Bronchial epithelial cell (primary cell): ENCODE data around the gene ZFTA. TPM values are rescaled to one million over a fixed set of nuclear protein-coding genes. Genes with fewer than 3 reads are reported as not detected.
A peak's percentile ranks its signal among the peaks of the same experiment; 100 is the strongest.

ENCODE experiments used
- DNase-seq: peaks from one replicate; pipeline ENCODE4 v3.0.0-alpha.2; 2010; ENCODE audit warnings: low read depth
- FAIRE-seq: peaks from 2 replicates; lab custom pipeline; 2011; peaks lifted over from hg19 to GRCh38; lab: Jason Lieb, UNC
- H3K27me3 ChIP-seq: 2 replicates; pipeline ENCODE4 v1.5.1; 2011; ENCODE audit warnings: low read length; ENCODE audit not compliant: control insufficient read depth, insufficient read depth
- H3K36me3 ChIP-seq: 2 replicates; pipeline ENCODE4 v1.5.1; 2011; ENCODE audit warnings: low read length; ENCODE audit not compliant: control insufficient read depth, insufficient read depth
- H3K4me3 ChIP-seq: 2 replicates; pipeline ENCODE4 v1.5.1; 2011; ENCODE audit warnings: mild to moderate bottlenecking, low read depth, low read length, control low read depth
- total RNA-seq: library from RNA; depleted of rRNA; stranded (reverse); fragments of >200 nt; gene quantifications from 2 replicates; pipeline ENCODE4 v1.2.1, GENCODE V29; 2014
- TF ChIP-seq, protein P1 (sequence below): IDR thresholded peaks from 2 replicates; pipeline ENCODE4 v1.5.1; 2011; ENCODE audit warnings: mild to moderate bottlenecking, moderate library complexity, low read length, control low read depth, inconsistent platforms; ENCODE audit not compliant: insufficient read depth, severe bottlenecking

The ZFTA gene
- total RNA-seq, 1 donor from 2014 or later = 2.9 TPM

DNA sequence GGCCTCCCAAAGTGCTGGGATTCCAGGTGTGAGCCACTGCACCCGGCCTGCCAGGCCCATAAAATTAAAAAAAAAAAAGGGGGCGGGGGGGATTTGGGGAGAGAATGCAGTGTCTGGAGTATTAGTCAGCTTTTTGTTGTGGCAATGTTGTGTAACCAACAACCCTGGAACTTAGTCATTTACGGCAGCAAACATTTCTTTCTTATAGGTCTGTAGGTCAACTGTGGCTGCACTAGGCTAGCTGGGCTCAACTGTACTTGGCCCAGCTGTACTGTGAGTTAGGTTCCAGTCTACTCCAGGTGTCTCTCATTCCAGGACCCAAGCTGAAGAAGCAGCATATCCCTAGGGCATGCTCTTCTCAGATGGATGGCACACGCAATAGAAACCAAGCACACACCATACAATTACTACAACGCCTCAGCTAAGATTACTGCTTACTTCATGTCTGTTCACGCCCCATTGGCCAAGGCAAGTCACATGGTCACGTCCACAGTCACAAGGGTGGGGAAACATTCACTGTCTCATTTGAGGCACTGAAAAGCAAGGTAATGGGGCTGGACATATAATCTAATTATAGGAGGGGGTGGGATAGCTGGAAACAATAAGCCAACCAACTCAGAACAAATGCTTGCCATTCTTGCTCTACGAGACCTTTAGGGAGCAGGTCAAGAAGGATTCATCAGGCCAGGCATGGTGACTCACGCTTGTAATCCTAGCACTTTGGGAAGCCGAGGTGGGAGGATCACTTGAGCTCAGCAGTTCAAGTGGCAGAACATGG lies 34.3 kb upstream of the ZFTA start:
- Histone ChIP-seq H3K27me3 (no peaks in the 10 kb centered on the region), H3K4me3 (no peak overlapping the region), H3K36me3 (no peaks in the 10 kb centered on the region)
- DNase-seq (peak; percentile 91), FAIRE-seq (no peak)
- TF ChIP-seq, protein P1, sequence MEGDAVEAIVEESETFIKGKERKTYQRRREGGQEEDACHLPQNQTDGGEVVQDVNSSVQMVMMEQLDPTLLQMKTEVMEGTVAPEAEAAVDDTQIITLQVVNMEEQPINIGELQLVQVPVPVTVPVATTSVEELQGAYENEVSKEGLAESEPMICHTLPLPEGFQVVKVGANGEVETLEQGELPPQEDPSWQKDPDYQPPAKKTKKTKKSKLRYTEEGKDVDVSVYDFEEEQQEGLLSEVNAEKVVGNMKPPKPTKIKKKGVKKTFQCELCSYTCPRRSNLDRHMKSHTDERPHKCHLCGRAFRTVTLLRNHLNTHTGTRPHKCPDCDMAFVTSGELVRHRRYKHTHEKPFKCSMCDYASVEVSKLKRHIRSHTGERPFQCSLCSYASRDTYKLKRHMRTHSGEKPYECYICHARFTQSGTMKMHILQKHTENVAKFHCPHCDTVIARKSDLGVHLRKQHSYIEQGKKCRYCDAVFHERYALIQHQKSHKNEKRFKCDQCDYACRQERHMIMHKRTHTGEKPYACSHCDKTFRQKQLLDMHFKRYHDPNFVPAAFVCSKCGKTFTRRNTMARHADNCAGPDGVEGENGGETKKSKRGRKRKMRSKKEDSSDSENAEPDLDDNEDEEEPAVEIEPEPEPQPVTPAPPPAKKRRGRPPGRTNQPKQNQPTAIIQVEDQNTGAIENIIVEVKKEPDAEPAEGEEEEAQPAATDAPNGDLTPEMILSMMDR = no peak

DNA sequence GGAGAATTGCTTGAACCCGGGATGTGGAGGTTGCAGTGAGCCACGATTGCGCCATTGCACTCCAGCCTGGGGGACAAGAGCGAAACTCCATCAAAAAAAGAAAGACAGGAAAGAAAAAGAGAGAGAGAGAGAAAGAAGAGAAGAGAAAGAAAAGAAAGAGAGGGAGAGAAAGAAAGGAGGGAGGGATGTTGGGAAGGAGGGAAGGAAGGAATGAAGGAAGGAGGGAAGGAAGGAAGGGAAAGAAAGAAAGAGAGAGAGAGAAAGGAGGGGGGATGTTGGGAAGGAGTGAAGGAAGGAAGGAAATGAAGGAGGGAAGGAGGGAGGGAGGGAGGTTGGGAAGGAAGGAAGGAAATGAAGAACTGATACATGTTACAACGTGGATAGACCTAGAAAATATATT lies 32.3 kb upstream of the ZFTA start:
- FAIRE-seq (no peak), DNase-seq (no peak)
- H3K36me3 ChIP-seq = no peaks in the 10 kb centered on the region
- TF ChIP-seq, protein P1 = no peak
- no peak overlapping the region for H3K4me3 ChIP-seq
- no peaks in the 10 kb centered on the region for H3K27me3 ChIP-seq

DNA sequence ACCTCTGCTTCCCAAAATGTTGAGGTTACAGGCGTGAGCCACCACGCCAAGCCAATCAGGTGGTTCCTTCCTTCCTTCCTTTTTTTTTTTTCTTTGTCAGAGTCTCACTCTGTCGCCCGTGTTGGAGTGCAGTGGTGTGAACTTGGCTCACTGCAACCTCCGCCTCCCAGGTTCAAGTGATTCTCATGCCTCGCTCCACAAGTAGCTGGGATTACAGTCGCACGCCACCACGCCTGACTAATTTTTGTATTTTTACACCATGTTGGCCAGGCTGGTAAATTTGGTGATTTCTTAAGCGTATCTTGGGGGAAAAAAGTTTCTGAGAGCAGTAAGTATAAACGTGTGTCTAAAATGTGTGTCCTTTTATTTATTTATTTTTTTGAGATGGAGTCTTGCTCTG lies 26.5 kb upstream of the ZFTA start:
- FAIRE-seq (no peak), DNase-seq (no peak)
- Histone ChIP-seq H3K4me3 (no peak overlapping the region), H3K27me3 (no peaks in the 10 kb centered on the region), H3K36me3 (no peaks in the 10 kb centered on the region)
- TF ChIP-seq, protein P1 = no peak

DNA sequence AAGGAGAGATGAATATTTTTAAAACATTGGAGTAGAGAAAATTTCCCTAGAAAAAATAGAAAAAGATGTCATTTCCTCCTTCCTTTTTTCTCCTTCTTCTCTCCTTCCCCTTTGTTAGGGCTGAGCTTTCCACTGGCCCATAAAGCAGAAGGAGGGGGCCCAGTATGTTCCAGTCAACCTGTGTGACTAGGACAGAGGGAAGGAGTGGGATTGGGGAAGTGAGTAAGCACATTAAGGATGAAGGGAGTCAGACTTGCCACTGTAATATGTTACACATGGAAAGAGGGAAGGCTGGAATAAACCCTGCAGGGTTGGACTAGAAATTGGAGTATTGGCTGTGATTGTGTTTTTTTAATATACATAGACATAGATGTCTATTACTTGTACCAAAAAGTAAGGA lies 24.6 kb upstream of the ZFTA start:
- DNase-seq (no peak), FAIRE-seq (no peak)
- Histone ChIP-seq H3K27me3 (no peaks in the 10 kb centered on the region), H3K4me3 (no peak overlapping the region), H3K36me3 (no peaks in the 10 kb centered on the region)
- TF ChIP-seq, protein P1 = no peak

DNA sequence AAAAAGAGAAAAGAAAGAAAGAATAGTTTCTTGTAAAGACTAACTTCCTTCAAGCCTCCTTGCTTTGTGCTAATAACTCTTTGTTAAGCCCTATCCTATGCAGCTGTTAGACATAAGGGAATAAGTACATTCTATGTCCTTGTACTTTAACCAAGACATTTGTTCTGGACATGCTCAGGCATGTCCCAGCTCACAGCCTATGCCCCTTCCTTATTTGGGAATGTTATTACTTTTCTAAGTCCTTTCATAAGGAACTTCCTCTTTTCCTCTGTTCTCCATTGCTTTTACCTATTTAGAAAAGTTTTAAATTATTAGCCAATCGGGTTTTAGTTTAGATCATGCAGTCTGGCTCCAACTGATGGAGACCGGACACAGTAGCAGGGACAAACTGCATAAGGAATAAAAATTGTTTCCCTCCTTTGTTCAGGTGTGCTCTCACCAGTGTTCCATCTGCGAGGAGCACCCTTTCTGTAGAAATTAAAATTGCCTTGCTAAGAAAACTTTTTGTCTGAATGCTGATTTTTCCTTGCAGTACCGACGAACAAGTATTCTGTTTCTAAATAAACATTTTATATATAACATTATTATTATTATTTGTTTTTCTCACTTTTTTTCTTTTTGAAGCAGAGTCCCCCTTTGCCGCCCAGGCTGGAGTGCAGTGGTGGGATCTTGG lies 23.1 kb upstream of the ZFTA start:
- FAIRE-seq (no peak), DNase-seq (no peak)
- TF ChIP-seq, protein P1 = no peak
- Histone ChIP-seq H3K4me3 (no peak overlapping the region), H3K27me3 (no peaks in the 10 kb centered on the region), H3K36me3 (no peaks in the 10 kb centered on the region)

DNA sequence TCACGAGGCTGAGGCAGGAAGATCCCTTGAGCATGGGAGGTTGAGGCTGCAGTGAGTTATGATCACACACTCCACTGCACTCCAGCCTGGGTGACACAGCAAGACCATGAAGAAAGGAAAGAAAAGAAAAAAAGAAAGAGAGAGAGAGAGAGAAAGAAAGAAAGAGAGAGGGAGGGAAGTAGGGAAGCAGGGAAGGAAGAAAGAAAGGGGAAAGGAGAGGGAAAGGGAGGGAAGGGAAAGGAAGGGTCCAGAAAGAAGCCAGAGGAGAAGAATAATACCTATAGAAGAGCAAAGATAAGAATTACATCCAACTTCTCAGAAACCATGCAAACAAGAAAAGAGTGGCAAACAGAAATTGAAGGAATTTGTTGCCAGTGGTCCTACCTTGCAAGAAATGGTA lies 17.2 kb upstream of the ZFTA start:
- Histone ChIP-seq H3K4me3 (no peak overlapping the region), H3K36me3 (no peaks in the 10 kb centered on the region), H3K27me3 (no peaks in the 10 kb centered on the region)
- TF ChIP-seq, protein P1 = no peak
- no peak for DNase-seq
- FAIRE-seq = no peak
